ENCODE measurements around the gene PLCB1. TPM values are rescaled to one million over a fixed set of nuclear protein-coding genes. Genes with fewer than 3 reads are reported as not detected.

PLCB1 gene
- total RNA-seq, 1 experiment from 2014 or later: 11.3 TPM

- TF ChIP-seq ARID4B (CRISPR knock-in tag; IDR thresholded peaks at IDR 0.05; ENCODE audit: borderline replicate concordance) (no peak), KAT7 (CRISPR knock-in tag; IDR thresholded peaks at IDR 0.05; ENCODE audit: borderline replicate concordance) (no peak), CREM (CRISPR knock-in tag; IDR thresholded peaks at IDR 0.05) (no peak)
These were observed 447.0 kb downstream of the PLCB1 start (continued) for GRCh38 chr20:8579035-8579434.

DNA sequence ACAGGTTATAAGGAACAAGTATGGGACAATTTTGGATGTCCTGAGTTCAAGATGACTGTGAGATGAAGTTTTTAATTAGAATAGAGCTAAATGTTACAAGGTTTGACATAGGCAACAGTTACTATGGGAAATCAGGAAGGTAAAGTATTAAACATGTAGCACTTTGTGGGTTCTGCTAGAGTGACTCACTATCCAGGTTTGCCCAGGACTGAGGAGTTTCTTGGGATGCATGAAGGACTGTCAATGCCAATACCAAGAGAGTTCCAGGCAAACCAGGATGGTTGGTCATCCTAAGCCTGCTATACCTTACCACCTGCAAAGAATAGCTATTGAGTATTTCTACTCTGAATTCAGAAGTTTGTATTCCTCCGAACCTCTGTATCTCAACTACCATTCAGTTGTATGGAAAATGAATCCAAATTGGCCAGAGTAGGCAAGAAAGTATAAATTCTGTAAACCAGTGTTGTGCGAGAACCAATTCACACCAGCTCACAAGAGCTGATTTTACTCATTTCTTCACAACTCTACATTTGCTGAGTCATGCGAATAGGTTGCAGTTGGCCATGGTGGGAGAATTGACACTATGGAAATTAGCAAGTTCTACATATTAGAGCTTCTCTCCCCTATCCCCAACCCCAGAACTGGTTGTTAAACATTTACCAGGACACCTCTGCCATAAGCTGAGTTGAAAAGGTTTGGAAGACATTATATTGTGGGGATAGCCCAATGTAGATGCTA is 449.5 kb downstream of the PLCB1 start:
- Mint-ChIP-seq H3K4me1 (peaks cover 14% of the 10 kb centered on the region), H3K27ac (no peak overlapping the region), H3K9me3 (peaks cover 6% of the 10 kb centered on the region; the same call in 1 of the 2 replicates), H3K4me3 (no peak overlapping the region), H3K36me3 (no peaks in the 10 kb centered on the region), H3K27me3 (ENCODE audit: low read depth) (no peaks in the 10 kb centered on the region)
- no peak for ATAC-seq
- CTCF ChIA-PET: interaction anchor here (0.7 to 1.1 kb wide), 2 partner anchors 141 to 154 kb away, joined by 3 read pairs; no protein-coding TSS in a partner anchor
- no peak for DNase-seq (ENCODE audit: low spot score)
- POLR2A ChIA-PET: no interaction called here
- TF ChIP-seq HMGXB4 (CRISPR knock-in tag; IDR thresholded peaks at IDR 0.05): no peak
- TF ChIP-seq TEAD1 (CRISPR knock-in tag; IDR thresholded peaks at IDR 0.05): no peak
- TF ChIP-seq, protein P1, sequence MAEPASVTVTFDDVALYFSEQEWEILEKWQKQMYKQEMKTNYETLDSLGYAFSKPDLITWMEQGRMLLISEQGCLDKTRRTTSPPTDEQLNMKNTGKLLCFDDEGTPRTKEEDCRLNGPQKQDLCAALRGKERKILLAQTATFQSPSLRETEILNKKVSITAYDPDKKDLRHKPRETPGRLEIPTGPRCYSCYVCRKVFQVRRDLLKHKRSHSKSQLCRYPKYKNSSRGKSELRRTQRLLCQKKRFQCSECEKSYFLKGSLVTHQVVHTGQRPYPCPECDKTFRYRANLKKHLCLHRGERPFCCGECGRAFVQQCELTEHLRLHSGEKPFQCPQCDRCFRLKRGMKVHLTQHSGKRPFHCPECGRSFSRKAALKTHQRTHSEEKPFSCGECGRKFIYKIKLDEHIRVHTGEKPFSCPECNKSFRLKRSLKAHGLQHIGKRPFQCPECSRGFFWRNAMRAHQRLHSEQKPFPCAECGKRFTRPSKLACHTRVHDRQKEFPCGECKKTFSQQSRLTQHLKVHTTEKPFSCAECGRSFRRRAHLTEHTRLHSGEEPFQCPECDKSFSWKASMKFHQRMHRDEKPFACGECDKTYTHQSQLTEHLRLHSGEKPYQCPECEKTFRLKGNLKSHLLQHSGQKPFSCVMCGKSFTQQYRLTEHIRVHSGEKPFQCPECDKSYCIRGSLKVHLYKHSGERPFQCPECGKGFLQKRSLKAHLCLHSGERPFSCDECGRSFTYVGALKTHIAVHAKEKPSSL (CRISPR knock-in tag; conservative IDR thresholded peaks at IDR 0.05): no peak
- no peak for TF ChIP-seq IRF2 (CRISPR knock-in tag; IDR thresholded peaks at IDR 0.05; ENCODE audit: borderline replicate concordance, low read depth)
- TF ChIP-seq, protein P2, sequence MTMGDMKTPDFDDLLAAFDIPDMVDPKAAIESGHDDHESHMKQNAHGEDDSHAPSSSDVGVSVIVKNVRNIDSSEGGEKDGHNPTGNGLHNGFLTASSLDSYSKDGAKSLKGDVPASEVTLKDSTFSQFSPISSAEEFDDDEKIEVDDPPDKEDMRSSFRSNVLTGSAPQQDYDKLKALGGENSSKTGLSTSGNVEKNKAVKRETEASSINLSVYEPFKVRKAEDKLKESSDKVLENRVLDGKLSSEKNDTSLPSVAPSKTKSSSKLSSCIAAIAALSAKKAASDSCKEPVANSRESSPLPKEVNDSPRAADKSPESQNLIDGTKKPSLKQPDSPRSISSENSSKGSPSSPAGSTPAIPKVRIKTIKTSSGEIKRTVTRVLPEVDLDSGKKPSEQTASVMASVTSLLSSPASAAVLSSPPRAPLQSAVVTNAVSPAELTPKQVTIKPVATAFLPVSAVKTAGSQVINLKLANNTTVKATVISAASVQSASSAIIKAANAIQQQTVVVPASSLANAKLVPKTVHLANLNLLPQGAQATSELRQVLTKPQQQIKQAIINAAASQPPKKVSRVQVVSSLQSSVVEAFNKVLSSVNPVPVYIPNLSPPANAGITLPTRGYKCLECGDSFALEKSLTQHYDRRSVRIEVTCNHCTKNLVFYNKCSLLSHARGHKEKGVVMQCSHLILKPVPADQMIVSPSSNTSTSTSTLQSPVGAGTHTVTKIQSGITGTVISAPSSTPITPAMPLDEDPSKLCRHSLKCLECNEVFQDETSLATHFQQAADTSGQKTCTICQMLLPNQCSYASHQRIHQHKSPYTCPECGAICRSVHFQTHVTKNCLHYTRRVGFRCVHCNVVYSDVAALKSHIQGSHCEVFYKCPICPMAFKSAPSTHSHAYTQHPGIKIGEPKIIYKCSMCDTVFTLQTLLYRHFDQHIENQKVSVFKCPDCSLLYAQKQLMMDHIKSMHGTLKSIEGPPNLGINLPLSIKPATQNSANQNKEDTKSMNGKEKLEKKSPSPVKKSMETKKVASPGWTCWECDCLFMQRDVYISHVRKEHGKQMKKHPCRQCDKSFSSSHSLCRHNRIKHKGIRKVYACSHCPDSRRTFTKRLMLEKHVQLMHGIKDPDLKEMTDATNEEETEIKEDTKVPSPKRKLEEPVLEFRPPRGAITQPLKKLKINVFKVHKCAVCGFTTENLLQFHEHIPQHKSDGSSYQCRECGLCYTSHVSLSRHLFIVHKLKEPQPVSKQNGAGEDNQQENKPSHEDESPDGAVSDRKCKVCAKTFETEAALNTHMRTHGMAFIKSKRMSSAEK (CRISPR knock-in tag; IDR thresholded peaks at IDR 0.05; ENCODE audit: borderline replicate concordance): no peak
- TF ChIP-seq CREB1 (CRISPR knock-in tag; IDR thresholded peaks at IDR 0.05): no peak
- TF ChIP-seq MAX (CRISPR knock-in tag; IDR thresholded peaks at IDR 0.05): no peak
- TF ChIP-seq ZNF232 (CRISPR knock-in tag; IDR thresholded peaks at IDR 0.05): no peak
- TF ChIP-seq GRHL2 (CRISPR knock-in tag; IDR thresholded peaks at IDR 0.05; ENCODE audit: insufficient replicate concordance, severe bottlenecking): no peak
- TF ChIP-seq CREM (CRISPR knock-in tag; IDR thresholded peaks at IDR 0.05): no peak
- TF ChIP-seq E2F4 (CRISPR knock-in tag; IDR thresholded peaks at IDR 0.05; ENCODE audit: borderline replicate concordance, low read depth): no peak
- TF ChIP-seq GTF2I (CRISPR knock-in tag; conservative IDR thresholded peaks at IDR 0.05): no peak
- TF ChIP-seq NR1H2 (CRISPR knock-in tag; IDR thresholded peaks at IDR 0.05): no peak
- no peak for TF ChIP-seq CBFB (CRISPR knock-in tag; IDR thresholded peaks at IDR 0.05; ENCODE audit: low read depth)
- no peak for TF ChIP-seq SP1 (CRISPR knock-in tag; conservative IDR thresholded peaks at IDR 0.05)
- TF ChIP-seq ZNF317 (CRISPR knock-in tag; IDR thresholded peaks at IDR 0.05; ENCODE audit: borderline replicate concordance, low read depth): no peak
- no peak for TF ChIP-seq SMAD3 (CRISPR knock-in tag; IDR thresholded peaks at IDR 0.05; ENCODE audit: borderline replicate concordance)

Data from WTC11 (cell line).